SK-N-SH treated with all-trans-retinoic acid at 6 μM for 48 hours (cell line): ENCODE results near the gene CLDN20.

Source experiments
- GLIS3 ChIP-seq: fragments of 250-450 bp; sonication (Bioruptor Pico); IDR thresholded peaks from 2 replicates; pipeline ENCODE4 v1.5.0; 2020; ENCODE audit warnings: mild to moderate bottlenecking, moderate library complexity
- PATZ1 ChIP-seq: fragments of 250-450 bp; sonication (Bioruptor Pico); IDR thresholded peaks from 2 replicates; pipeline ENCODE4 v1.8.0; 2020; ENCODE audit warnings: mild to moderate bottlenecking, moderate library complexity, borderline replicate concordance
- RARB ChIP-seq: fragments of 250-450 bp; sonication (Bioruptor Pico); IDR thresholded peaks from 2 replicates; pipeline ENCODE4 v1.8.0; 2021; ENCODE audit warnings: mild to moderate bottlenecking, moderate library complexity
- SNAI2 ChIP-seq: fragments of 250-450 bp; sonication (Bioruptor Pico); IDR thresholded peaks from 2 replicates; pipeline ENCODE4 v1.5.0; 2020; ENCODE audit warnings: mild to moderate bottlenecking, moderate library complexity
- TCF4 ChIP-seq: fragments of 250-450 bp; sonication (Bioruptor Pico); IDR thresholded peaks from 2 replicates; pipeline ENCODE4 v1.8.0; 2021; ENCODE audit warnings: mild to moderate bottlenecking, moderate library complexity, borderline replicate concordance
- TOX ChIP-seq: fragments of 250-450 bp; sonication (Bioruptor Pico); IDR thresholded peaks from 2 replicates; pipeline ENCODE4 v1.8.0; 2021; ENCODE audit warnings: mild to moderate bottlenecking, moderate library complexity, borderline replicate concordance
- TSHZ2 ChIP-seq: fragments of 250-450 bp; sonication (Bioruptor Pico); IDR thresholded peaks from 2 replicates; pipeline ENCODE4 v1.5.0; 2020; ENCODE audit warnings: mild to moderate bottlenecking, moderate library complexity
- ZFP3 ChIP-seq: fragments of 250-450 bp; sonication (Bioruptor Pico); IDR thresholded peaks from 2 replicates; pipeline ENCODE4 v1.5.0; 2020; ENCODE audit warnings: mild to moderate bottlenecking, moderate library complexity
- ZFP30 ChIP-seq: fragments of 450-650 bp; formaldehyde crosslinking; IDR thresholded peaks from 2 replicates; pipeline ENCODE4 v1.5.0; 2022; ENCODE audit warnings: mild to moderate bottlenecking, moderate library complexity
- ZNF565 ChIP-seq: fragments of 450-650 bp; formaldehyde crosslinking; conservative IDR thresholded peaks from 2 replicates; pipeline ENCODE4 v1.5.0; 2020; ENCODE audit warnings: low read depth, mild to moderate bottlenecking, moderate library complexity

- TF ChIP-seq PATZ1 (CRISPR knock-in tag), result no peak
- no peak for TF ChIP-seq RARB (CRISPR knock-in tag)
- TF ChIP-seq TCF4 (CRISPR knock-in tag), result no peak
- 0 out of 2 replicates have a peak, but pooled peaks have one; percentile 4 for TF ChIP-seq GLIS3 (CRISPR knock-in tag)
- TF ChIP-seq ZFP3 (CRISPR knock-in tag), result no peak
- no peak for TF ChIP-seq TOX
- TF ChIP-seq SNAI2 (CRISPR knock-in tag), result no peak
- TF ChIP-seq ZFP30 (CRISPR knock-in tag), result no peak
- no peak for TF ChIP-seq ZNF565 (CRISPR knock-in tag)
- no peak for TF ChIP-seq TSHZ2 (CRISPR knock-in tag)
These were observed 50.4 kb downstream of the CLDN20 start, which contains the start of gene TFB1M for GRCh38 chr6:155314092-155314772.
